NCI-H146 treated with DMSO at 0.1 percent for 48 hours (cell line): ENCODE data around the gene STX5.
"Not testable (repeated sequence)": the region's sequence is repeated elsewhere in the genome, so short reads cannot be mapped to it uniquely, and the experiment has no call there.

Experiments
- DNase-seq: peaks from one replicate; lab custom pipeline; 2025; ENCODE audit not compliant: unreplicated experiment; lab: John Stamatoyannopoulos, UW

The STX5 gene

DNA sequence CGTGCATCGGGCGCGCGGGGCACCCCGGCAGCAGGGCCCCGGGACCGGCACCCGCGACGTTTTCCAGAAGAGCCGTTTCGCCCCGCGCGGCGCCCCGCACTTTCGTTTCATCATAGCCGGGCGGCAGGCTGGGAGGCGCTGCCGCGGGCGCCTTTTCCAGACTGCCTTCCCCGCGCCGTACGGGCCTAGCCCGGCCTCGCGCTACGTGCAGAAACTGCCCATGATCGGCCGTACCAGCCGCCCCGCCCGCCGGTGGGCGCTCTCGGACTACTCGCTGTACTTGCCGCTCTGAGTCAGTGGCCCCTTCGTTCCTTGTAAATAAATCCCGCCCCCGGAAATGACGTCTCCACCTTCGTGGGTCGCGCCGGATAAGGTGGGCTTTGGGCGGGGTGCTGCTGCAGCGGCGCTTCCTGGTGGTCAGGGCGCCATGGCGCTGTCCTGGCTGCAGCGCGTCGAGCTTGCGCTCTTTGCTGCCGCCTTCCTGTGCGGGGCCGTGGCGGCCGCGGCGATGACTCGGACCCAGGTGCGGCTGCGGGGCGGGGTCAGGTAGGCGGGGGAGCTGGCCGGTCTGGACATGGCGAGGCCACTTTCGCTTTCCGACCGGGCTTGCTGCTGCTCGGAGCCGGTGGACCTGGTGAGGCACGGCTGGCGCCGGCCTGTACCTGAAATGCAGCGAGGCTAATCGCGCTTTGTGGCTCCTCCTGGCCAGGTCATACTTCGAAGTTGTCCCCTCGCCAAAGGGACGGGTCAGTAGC, 44.7 kb downstream of the STX5 start, which contains the start of gene TMEM179B:
TMEM179B (plus strand) TSS at position 398 of the 755 bp plus-strand sequence; CDS start at position 428, 30 bp downstream.
- DNase-seq, result peak; percentile 92

DNA sequence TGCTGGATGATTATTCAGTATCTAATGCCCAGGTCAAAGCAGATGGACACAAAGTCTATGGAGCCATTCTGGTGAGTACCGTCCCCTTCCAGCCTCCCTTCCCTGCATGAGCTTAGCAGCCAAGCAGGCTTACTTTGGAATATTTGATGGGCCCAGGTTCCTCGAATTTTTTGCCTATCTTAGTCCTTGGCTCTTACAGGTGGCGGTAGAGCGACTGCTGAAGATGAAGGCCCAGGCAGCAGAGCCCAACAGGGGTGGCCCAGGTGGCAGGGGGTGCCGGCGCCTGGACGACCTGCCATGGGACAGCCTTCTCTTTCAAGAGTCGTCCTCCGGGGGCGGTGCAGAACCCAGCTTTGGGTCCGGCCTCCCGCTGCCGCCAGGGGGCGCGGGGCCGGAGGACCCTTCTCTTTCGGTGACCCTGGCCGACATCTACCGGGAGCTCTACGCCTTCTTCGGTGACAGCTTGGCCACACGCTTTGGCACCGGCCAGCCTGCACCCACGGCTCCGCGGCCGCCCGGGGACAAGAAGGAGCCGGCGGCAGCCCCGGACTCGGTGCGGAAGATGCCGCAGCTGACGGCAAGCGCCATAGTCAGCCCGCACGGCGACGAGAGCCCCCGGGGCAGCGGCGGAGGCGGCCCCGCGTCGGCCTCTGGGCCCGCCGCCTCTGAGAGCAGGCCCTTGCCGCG, 45.4 kb downstream of the STX5 start:
- DNase-seq, result peak; percentile 42

DNA sequence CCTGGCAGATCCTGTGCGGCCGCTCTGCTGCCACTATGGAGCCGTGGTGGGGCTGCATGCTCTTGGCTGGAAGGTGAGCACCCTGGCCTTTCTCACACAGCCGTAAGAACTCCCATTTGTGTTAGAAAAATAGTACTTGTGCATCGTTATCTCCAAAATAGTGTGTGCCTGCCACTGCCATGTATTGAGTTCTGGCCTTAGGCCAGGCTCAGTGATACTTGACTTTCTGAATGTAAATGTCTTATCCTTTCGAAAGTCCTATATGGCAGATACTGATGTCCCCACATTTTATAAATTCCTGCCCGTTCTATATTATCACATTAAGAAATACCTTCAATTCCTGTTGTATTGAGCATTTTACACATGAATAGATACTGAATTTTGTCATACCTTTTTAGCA, 49.1 kb downstream of the STX5 start:
- no peak for DNase-seq

DNA sequence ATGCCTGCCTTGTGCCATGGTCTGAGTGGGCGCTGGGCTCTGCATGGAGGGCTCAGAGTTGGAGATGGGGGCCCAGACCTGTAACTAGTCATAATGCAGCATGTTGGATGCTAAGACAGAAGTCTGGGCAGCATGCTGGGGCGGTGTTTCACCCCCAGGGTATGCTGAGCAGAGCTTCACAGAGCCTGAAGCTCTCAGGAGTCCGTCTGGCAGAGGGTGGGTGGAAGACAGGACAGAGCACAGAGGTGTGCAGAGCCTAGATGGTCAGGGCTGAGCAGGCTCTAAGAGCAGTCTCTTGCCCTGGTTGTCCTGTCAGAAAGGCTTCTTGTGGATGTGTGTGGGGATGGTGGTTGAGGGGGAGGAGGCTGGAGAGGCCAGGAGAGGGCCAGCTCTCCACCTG, 53.4 kb downstream of the STX5 start:
- no peak for DNase-seq

DNA sequence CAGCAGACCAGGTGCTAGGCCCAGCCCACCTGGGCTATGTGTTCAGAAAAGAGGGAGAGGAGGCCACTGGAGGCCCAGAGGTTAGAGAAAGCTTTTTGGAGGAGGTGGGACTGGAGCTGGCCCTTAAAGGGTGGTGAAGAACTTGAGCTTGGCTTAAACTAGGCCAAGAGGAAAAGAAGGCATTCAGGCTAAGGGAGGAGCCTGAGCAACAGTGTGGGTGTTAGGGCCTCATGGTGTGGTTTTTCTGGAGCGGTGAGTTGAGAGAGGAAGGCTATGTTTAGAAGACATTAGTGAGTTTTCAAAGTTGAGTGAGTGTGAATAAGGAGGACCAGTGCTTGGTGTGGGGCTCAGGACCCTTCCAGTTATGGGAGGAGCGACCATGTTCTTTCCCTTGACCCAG, 54.5 kb downstream of the STX5 start:
- no peak for DNase-seq

DNA sequence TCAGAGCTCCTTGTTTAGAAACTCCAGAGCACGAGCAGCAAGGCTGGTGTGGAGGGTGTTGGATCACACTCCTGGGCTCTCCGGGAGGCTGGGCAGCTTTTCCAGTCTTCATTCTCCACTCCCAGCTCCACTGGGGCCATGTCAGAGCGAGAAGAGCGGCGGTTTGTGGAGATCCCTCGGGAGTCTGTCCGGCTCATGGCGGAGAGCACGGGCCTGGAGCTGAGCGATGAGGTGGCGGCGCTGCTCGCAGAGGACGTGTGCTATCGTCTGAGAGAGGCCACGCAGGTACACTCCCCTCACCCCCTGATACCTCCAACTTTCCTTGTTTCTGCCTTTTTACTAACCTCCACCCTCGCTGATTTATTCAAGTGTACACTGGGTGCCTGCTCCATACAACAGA, 56.2 kb downstream of the STX5 start:
- no peak for DNase-seq

DNA sequence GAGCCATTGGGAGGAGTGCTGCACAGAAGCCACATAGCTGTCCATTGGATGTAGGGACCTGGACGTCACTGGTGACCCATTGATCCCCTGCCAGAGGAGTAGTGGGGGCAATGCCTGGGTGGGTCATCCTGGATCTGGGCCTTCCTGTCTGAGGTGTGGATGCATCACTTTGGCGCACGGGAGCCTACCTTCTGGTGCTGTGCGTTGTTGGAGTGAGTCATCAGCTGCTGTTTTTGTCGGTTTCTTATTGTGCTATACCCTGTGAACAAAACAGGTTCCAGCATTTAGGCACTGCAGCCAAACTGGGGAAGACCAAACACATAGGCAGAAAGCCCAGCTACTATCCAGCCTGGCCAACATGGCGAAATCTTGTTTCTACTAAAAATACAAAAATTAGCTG, 57.4 kb downstream of the STX5 start:
- DNase-seq, result no peak

DNA sequence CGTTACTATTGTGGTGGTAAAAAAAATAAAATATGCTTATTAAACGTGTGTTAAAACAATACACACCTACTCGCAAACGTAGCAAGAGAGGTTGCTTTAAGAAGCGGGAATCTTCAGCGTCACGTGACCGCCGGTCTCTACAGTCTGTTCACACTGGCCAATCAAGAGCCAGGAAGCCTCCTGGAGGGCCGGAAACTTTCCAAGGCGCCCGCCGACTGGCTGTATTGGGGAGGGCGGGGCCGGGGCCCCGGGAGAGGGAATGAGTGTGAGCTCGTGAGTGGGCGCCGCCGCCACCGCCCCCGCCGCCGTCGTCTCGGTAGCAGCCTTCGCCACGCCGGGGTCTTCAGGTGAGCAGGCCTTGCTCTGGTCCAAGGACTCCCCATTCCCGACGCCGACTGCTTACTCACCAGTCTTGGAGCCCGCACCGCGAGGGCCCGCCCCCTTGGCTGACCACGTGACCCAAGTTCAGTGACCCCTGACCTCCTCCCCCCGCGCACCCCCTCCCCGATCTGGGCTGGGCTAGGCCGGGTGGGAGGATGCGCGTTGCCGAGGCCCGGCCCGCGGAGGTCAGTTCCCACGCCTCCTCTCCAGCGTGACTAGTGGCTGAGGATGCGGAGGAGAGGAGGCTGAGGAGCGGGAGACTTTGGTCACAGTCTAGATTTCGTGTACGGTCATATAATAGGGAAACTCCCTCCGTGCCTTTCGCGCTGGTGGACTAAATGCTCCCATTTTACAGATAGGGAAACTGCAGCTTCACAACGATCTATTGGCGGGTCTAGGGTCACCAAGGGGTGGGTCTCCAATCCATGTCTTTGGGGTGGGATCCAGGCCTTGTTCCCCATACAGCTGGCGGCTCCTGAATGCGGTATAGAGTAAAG, 60.5 kb downstream of the STX5 start, which contains the start of gene TAF6L:
TAF6L (plus strand) TSS at position 253 of the 878 bp plus-strand sequence. CDS start 4,388 bp downstream, outside the sequence.
- DNase-seq, result peak; percentile 92

DNA sequence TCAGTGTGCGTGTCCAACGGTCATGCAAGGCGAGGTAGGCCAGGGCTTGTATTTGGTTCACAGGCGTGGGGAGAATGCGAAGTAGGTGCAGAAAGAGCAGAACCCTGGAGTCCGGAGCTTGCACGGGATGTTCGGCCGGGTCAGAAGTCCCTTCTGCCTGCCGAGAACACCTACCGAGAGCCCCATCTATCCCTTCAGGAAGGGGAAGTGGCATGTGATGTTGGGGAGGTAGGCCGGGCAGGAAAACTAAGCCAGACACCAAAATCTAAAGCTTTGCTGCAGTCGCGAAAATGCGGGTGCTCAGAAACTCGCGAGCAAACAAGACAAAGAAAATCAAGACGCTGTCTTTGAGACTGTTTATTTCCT, 61.1 kb downstream of the STX5 start:
- DNase-seq, result no peak

DNA sequence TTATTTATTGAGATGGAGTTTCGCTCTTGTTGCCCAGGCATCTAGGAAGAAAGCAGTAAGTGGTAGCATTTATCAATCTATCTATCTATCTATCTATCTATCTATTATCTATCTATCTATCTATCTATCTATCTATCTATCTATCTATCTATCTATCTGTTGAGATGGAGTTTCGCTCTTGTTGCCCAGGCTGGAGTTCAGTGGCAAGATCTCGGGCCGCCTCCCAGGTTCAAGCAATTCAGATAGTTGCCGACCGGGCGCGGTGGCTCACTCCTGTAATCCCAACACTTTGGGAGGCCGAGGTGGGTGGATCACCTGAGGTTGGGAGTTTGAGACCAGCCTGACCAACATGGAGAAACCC, 71.0 kb downstream of the STX5 start:
- DNase-seq, result not testable (repeated sequence)

DNA sequence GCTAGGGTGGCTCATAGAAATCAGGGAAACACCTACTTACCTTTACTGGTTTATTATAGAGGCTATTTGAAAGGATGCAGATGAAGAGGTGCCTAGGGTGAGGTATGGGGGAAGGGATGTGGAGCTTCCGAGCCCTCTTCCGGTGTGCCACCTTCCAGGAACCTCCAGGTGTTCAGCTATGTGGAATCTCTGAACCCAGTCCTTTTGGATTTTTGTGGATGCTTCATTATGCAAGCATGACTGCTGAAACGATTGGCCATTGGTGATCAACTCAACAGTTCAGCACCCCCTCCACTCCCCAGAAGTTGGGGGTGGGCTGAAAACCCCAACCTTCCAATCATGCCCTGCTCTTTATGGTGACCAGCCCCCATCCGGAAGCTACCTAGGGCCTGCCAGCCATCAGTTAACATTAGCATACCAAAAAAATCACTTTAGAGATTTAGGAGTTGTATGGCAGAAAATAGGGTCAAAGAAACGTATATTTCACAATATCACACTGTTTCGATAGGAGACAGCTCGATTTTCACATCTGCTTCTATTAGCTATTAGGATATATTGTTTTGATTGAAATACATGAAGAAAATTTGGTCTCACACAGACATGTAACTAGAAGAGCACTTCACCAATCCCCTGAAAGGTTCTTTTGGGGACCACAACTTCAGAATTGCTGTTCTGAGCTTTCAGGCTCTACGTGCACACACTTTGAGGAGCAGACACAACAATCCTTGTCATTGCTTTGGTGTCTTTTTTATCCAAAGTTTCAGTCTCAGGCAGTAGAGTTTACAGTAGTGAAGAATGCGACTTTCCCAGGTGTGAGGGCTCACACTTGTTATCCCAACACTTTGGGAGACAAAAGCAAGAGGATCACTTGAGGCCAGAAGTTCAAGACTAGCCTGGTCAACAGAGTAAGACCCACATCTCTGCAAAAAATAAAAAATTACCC, 73.7 kb downstream of the STX5 start:
- DNase-seq, result no peak
